ENCODE data around the gene RHOBTB3. TPM values are rescaled to one million over a fixed set of nuclear protein-coding genes. Genes with fewer than 3 reads are reported as not detected.

Gene RHOBTB3
- total RNA-seq, 2 donors from 2014 or later = 432 to 444 TPM

DNA sequence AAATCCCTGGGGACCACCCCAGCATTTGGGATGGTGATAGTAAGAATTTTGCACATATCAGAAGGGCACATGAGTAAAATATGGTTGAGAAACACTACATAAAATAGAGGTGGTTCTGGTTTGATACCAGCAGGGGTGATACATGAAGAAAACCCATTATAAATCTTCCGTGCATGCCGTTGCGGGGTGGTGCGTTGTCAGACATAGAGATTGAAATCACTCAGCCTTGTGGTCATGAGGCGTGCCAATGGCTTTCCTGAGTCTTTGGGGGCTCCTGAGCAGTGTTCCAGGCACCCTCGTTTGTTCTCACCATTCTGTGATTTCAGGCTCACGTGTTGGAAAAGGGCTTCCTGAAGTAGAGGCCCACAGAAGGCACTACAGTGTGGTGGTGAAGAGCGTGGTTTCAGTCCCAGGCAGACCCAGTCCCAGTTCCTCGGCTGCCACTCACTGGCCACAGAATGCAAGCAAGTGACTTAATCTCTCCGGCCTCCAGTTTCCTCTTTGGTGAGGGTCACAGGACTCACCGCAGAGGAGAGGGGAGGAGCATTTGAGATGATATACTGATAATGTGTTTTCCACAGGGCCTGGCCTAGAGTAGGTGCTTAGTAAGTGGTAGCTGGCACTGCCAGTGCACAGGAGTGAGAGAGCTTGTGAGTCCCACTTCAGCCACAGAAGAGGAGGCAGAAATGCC, 111.9 kb downstream of the RHOBTB3 start:
- Histone ChIP-seq H3K4me3 (ENCODE audit: low read length) (no peak overlapping the region), H3K9ac (ENCODE audit: extremely low read depth, low read length, poor library complexity, severe bottlenecking) (no peak overlapping the region), H3K4me1 (ENCODE audit: control insufficient read depth, insufficient read depth, low read length) (no peaks in the 10 kb centered on the region), H3K9me3 (ENCODE audit: control insufficient read depth, low read length) (no peaks in the 10 kb centered on the region), H3K27me3 (ENCODE audit: control insufficient read depth, insufficient read depth, low read length, poor library complexity, severe bottlenecking) (no peaks in the 10 kb centered on the region), H3K36me3 (ENCODE audit: control insufficient read depth, insufficient read depth, low read length) (no peaks in the 10 kb centered on the region), H3K27ac (ENCODE audit: low read depth, low read length) (no peak overlapping the region)
- TF ChIP-seq, protein P1, sequence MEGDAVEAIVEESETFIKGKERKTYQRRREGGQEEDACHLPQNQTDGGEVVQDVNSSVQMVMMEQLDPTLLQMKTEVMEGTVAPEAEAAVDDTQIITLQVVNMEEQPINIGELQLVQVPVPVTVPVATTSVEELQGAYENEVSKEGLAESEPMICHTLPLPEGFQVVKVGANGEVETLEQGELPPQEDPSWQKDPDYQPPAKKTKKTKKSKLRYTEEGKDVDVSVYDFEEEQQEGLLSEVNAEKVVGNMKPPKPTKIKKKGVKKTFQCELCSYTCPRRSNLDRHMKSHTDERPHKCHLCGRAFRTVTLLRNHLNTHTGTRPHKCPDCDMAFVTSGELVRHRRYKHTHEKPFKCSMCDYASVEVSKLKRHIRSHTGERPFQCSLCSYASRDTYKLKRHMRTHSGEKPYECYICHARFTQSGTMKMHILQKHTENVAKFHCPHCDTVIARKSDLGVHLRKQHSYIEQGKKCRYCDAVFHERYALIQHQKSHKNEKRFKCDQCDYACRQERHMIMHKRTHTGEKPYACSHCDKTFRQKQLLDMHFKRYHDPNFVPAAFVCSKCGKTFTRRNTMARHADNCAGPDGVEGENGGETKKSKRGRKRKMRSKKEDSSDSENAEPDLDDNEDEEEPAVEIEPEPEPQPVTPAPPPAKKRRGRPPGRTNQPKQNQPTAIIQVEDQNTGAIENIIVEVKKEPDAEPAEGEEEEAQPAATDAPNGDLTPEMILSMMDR (conservative IDR thresholded peaks at IDR 0.05) = no peak
- Mint-ChIP-seq H3K4me3 (no peak overlapping the region), H3K27me3 (ENCODE audit: insufficient read depth) (no peaks in the 10 kb centered on the region), H3K27ac (no peak overlapping the region), H3K4me1 (peaks cover 17% of the 10 kb centered on the region), H3K36me3 (ENCODE audit: low read depth) (no peaks in the 10 kb centered on the region), H3K9me3 (no peaks in the 10 kb centered on the region)
- 87 to 90% methylated on average over 8 to 11 of the region's 11 CpGs for WGBS, 2 experiments (ENCODE audit: insufficient coverage in 1 of 2, insufficient read length in 1 of 2)
- peak; percentile 68 for DNase-seq

DNA sequence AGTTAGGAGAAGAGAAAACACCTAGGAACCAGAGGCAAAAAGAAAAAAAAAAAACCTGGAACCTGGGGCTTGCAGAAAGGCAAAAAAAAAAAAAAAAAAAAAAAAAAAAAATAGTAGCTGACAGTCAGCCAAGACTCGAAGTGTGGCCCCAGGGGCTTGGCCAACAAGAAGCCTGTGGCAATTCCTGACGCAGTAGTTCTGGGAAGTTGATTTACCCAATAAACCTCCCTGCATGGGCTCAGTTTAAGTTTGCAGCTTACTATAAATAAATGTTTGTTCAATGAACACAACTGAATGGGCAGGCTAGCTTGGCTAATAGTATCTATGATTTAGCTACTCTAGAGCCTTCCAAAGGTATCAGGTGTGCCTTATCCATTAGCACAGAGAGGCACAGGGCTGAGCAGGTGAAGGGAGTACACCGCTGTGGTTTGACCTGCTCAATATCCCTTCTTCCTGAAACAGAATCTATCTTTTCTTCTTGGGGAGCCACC, 112.6 kb downstream of the RHOBTB3 start:
- WGBS, 2 experiments (ENCODE audit: insufficient coverage in 1 of 2, insufficient read length in 1 of 2) = 85% methylated on average over 3 of the region's 3 CpGs; no CpG with 5 or more reads in 1 of the 2 experiments
- H3K4me3 ChIP-seq (ENCODE audit: low read length) = no peak overlapping the region
- no peak overlapping the region for H3K9ac ChIP-seq (ENCODE audit: extremely low read depth, low read length, poor library complexity, severe bottlenecking)
- H3K4me1 Mint-ChIP-seq = peaks cover 17% of the 10 kb centered on the region
- H3K4me3 Mint-ChIP-seq = no peak overlapping the region
- H3K27me3 ChIP-seq (ENCODE audit: control insufficient read depth, insufficient read depth, low read length, poor library complexity, severe bottlenecking) = no peaks in the 10 kb centered on the region
- peak; percentile 26 for DNase-seq
- H3K27ac Mint-ChIP-seq = no peak overlapping the region
- H3K27me3 Mint-ChIP-seq (ENCODE audit: insufficient read depth) = no peaks in the 10 kb centered on the region
- H3K36me3 Mint-ChIP-seq (ENCODE audit: low read depth) = no peaks in the 10 kb centered on the region
- no peaks in the 10 kb centered on the region for H3K9me3 Mint-ChIP-seq
- no peak overlapping the region for H3K27ac ChIP-seq (ENCODE audit: low read depth, low read length)
- no peaks in the 10 kb centered on the region for H3K9me3 ChIP-seq (ENCODE audit: control insufficient read depth, low read length)
- H3K4me1 ChIP-seq (ENCODE audit: control insufficient read depth, insufficient read depth, low read length) = no peaks in the 10 kb centered on the region
- no peaks in the 10 kb centered on the region for H3K36me3 ChIP-seq (ENCODE audit: control insufficient read depth, insufficient read depth, low read length)
- TF ChIP-seq, protein P1 (conservative IDR thresholded peaks at IDR 0.05) = no peak

DNA sequence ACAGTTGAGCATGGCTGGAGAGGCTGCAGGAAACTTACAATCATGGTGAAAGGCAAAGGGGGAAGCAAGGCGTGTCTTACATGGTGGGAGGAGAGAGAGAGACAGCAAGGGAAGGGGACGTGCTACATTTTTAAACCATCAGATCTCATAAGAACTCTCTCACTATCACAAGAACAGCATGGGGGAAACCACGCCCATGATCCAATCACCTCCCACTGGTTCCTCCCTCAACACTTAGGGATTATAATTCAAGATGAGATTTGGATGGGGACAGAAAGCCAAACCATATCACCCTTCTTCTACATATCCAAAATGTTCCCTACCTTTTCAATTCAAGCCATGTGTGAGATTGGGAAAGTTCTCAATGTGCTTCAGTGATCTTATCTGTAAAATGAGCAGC, 114.3 kb downstream of the RHOBTB3 start:
- no peaks in the 10 kb centered on the region for H3K9me3 ChIP-seq (ENCODE audit: control insufficient read depth, low read length)
- no peak overlapping the region for H3K27ac ChIP-seq (ENCODE audit: low read depth, low read length)
- H3K4me3 ChIP-seq (ENCODE audit: low read length) = no peak overlapping the region
- no peaks in the 10 kb centered on the region for H3K9me3 Mint-ChIP-seq
- no peak overlapping the region for H3K27ac Mint-ChIP-seq
- peaks cover 17% of the 10 kb centered on the region for H3K4me1 Mint-ChIP-seq
- H3K4me3 Mint-ChIP-seq = no peak overlapping the region
- H3K36me3 ChIP-seq (ENCODE audit: control insufficient read depth, insufficient read depth, low read length) = no peaks in the 10 kb centered on the region
- no peak overlapping the region for H3K9ac ChIP-seq (ENCODE audit: extremely low read depth, low read length, poor library complexity, severe bottlenecking)
- H3K36me3 Mint-ChIP-seq (ENCODE audit: low read depth) = no peaks in the 10 kb centered on the region
- TF ChIP-seq, protein P1 (conservative IDR thresholded peaks at IDR 0.05) = no peak
- no peak for DNase-seq
- no peaks in the 10 kb centered on the region for H3K27me3 Mint-ChIP-seq (ENCODE audit: insufficient read depth)
- no peaks in the 10 kb centered on the region for H3K27me3 ChIP-seq (ENCODE audit: control insufficient read depth, insufficient read depth, low read length, poor library complexity, severe bottlenecking)
- WGBS, 2 experiments (ENCODE audit: insufficient coverage in 1 of 2, insufficient read length in 1 of 2) = 75% methylated on average over 2 of the region's 3 CpGs; no CpG with 5 or more reads in 1 of the 2 experiments
- H3K4me1 ChIP-seq (ENCODE audit: control insufficient read depth, insufficient read depth, low read length) = no peaks in the 10 kb centered on the region

Other genes starting within 250 kb of the RHOBTB3 start
- gene SKIC3, start 176.4 kb upstream of the RHOBTB3 start, total RNA-seq = 10 to 100 TPM; 83.2 to 89.3 TPM
- gene ARSK, start 176.2 kb upstream of the RHOBTB3 start, total RNA-seq = 10 to 100 TPM; 11.7 to 13.5 TPM
- gene GPR150, start 111.2 kb upstream of the RHOBTB3 start, total RNA-seq = under 1 TPM; 0.13 to 0.22 TPM
- 10 to 100 TPM in 1 of 2 donors, 1 to 10 TPM in 1; 7.1 to 13.7 TPM for gene RFESD, start 84.6 kb upstream of the RHOBTB3 start, total RNA-seq
- gene SPATA9, start 48.3 kb upstream of the RHOBTB3 start, total RNA-seq = 1 to 10 TPM in 1 of 2 donors, under 1 TPM in 1; 0.70 to 2.0 TPM
- 10 to 100 TPM; 18.9 to 26.3 TPM for gene GLRX, start 91.4 kb downstream of the RHOBTB3 start, total RNA-seq
- gene ELL2, start 230.5 kb downstream of the RHOBTB3 start, total RNA-seq = 10 to 100 TPM; 28.6 to 44.1 TPM

All from endodermal cell (in vitro differentiated cells).